Natural killer cell (primary cell): Measurements from ENCODE around the gene LHFPL2. TPM values are rescaled to one million over a fixed set of nuclear protein-coding genes. Genes with fewer than 3 reads are reported as not detected.

Experiments used
- ATAC-seq, 3 donors: fragments of 150-1000 bp in 2 of 3; fragments of 200-7000 bp in 1 of 3; cut with Tn5 transposase; 1 replicate in 1 of 3; 2 replicates in 2 of 3; pipeline ENCODE4 v1.10.0; 2021; ENCODE audit warnings: mild to moderate bottlenecking in 2 of 3, moderate library complexity in 2 of 3
- DNase-seq, 2 donors: peaks; one replicate each; pipeline versions ENCODE4 v3.0.0 to v3.0.0-alpha.2; 2013 to 2021; ENCODE audit warnings: mixed read lengths in 1 of 2
- H3K27ac ChIP-seq: one replicate; pipeline ENCODE4 v1.5.1; 2013; ENCODE audit warnings: mild to moderate bottlenecking, low read length
- H3K27me3 ChIP-seq: one replicate; pipeline ENCODE4 v1.6.1; 2013; ENCODE audit warnings: low read length; ENCODE audit not compliant: control insufficient read depth, insufficient read depth
- H3K36me3 ChIP-seq: one replicate; pipeline ENCODE4 v1.6.1; 2013; ENCODE audit warnings: low read length; ENCODE audit not compliant: control insufficient read depth, insufficient read depth
- H3K4me1 ChIP-seq: one replicate; pipeline ENCODE4 v1.6.1; 2013; ENCODE audit warnings: low read length; ENCODE audit not compliant: control insufficient read depth, insufficient read depth
- H3K4me3 ChIP-seq: one replicate; pipeline ENCODE4 v1.5.1; 2013; ENCODE audit warnings: low read length
- H3K9me3 ChIP-seq: one replicate; pipeline ENCODE4 v1.6.1; 2013; ENCODE audit warnings: low read length; ENCODE audit not compliant: control insufficient read depth, insufficient read depth
- H3K27ac Mint-ChIP-seq, 2 donors: one replicate each; pipeline ENCODE4 v1.8.0; 2022; ENCODE audit warnings: mild to moderate bottlenecking in 2 of 2, mixed read lengths in 2 of 2, moderate library complexity in 1 of 2
- H3K27me3 Mint-ChIP-seq, 2 donors: one replicate each; pipeline ENCODE4 v1.8.0; 2022; ENCODE audit warnings: low read depth in 2 of 2, mixed read lengths in 2 of 2
- H3K36me3 Mint-ChIP-seq: one replicate; pipeline ENCODE4 v1.8.0; 2022; ENCODE audit warnings: mixed read lengths
- H3K4me1 Mint-ChIP-seq, 2 donors: one replicate each; pipeline ENCODE4 v1.8.0; 2022; ENCODE audit warnings: mixed read lengths in 2 of 2
- H3K4me3 Mint-ChIP-seq: one replicate; pipeline ENCODE4 v1.8.0; 2022; ENCODE audit warnings: mild to moderate bottlenecking, moderate library complexity, mixed read lengths
- H3K9me3 Mint-ChIP-seq, 2 donors: one replicate each; pipeline ENCODE4 v1.8.0; 2022; ENCODE audit warnings: mixed read lengths in 2 of 2
- WGBS: methylation state at CpG from one replicate; pipeline ENCODE4 v1.1.7; 2013; ENCODE audit warnings: missing lambda C conversion rate; ENCODE audit not compliant: insufficient coverage; 5-methylcytosine and 5-hydroxymethylcytosine counted together
- intact Hi-C: fragments of 100-400 bp; cut with micrococcal nuclease; formaldehyde crosslinking; loops from one replicate; pipeline ENCODE4 v1.14.2; 2022
- total RNA-seq, 4 donors: library from RNA; stranded (reverse); fragments of 120-200 nt in 1 of 4; gene quantifications; one replicate each; pipeline versions ENCODE4 v1.2.3 to v1.2.4, GENCODE V29; 2013 to 2022
- TF ChIP-seq, protein P1 (sequence below): fragments of 200-600 bp; IDR thresholded peaks from one replicate; pipeline ENCODE4 v1.8.0; 2022; ENCODE audit warnings: antibody characterized with exemption

The LHFPL2 gene
- total RNA-seq, 3 donors from 2014 or later (not counting 1 experiment from before 2014, with no cell fraction given): 0.85 to 1.9 (median 1.00) TPM

DNA sequence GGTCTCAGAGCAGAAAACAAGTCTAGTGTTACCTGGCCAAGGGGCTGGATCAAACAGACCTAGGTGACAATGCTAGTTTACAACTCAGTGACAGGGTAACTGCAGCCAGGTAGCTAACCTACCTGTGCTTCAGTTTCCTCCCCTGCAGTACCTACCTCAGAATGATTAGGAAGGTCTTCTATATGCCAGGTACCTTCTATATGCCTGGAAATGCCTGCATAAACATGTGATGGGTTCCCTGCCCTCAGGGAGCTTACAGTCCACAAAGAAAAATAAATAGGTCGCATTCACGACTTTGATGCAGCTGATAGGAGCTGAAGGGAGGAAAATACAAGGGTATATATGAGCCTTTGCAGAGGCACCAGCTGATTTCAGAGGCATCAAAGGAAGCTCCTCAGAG is 16.1 kb downstream of the LHFPL2 start:
- Histone ChIP-seq H3K27me3 (no peaks in the 10 kb centered on the region), H3K4me1 (no peaks in the 10 kb centered on the region), H3K36me3 (no peaks in the 10 kb centered on the region), H3K27ac (no peak overlapping the region), H3K9me3 (no peaks in the 10 kb centered on the region), H3K4me3 (no peak overlapping the region)
- DNase-seq: no peak
- 98% methylated on average over 2 of the region's 2 CpGs for WGBS
- Mint-ChIP-seq H3K27ac (no peak overlapping the region), H3K36me3 (no peaks in the 10 kb centered on the region), H3K4me1 (peaks cover 0 to 4% of the 10 kb centered on the region in 2 donors), H3K4me3 (no peak overlapping the region), H3K9me3 (no peaks in the 10 kb centered on the region), H3K27me3 (peaks cover 4 to 11% of the 10 kb centered on the region in 2 donors)
- no peak for ATAC-seq
- TF ChIP-seq, protein P1, sequence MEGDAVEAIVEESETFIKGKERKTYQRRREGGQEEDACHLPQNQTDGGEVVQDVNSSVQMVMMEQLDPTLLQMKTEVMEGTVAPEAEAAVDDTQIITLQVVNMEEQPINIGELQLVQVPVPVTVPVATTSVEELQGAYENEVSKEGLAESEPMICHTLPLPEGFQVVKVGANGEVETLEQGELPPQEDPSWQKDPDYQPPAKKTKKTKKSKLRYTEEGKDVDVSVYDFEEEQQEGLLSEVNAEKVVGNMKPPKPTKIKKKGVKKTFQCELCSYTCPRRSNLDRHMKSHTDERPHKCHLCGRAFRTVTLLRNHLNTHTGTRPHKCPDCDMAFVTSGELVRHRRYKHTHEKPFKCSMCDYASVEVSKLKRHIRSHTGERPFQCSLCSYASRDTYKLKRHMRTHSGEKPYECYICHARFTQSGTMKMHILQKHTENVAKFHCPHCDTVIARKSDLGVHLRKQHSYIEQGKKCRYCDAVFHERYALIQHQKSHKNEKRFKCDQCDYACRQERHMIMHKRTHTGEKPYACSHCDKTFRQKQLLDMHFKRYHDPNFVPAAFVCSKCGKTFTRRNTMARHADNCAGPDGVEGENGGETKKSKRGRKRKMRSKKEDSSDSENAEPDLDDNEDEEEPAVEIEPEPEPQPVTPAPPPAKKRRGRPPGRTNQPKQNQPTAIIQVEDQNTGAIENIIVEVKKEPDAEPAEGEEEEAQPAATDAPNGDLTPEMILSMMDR: no peak
- intact Hi-C loops: no loop called here

- H3K36me3 Mint-ChIP-seq: no peaks in the 10 kb centered on the region
- H3K27me3 ChIP-seq: no peaks in the 10 kb centered on the region
- H3K9me3 Mint-ChIP-seq: no peaks in the 10 kb centered on the region
- peaks cover 0 to 4% of the 10 kb centered on the region in 2 donors for H3K4me1 Mint-ChIP-seq
- no peaks in the 10 kb centered on the region for H3K4me1 ChIP-seq
- DNase-seq (no peak), ATAC-seq (no peak)
- 98% methylated on average over 2 of the region's 2 CpGs for WGBS
- no peak overlapping the region for H3K4me3 Mint-ChIP-seq
- TF ChIP-seq, protein P1: no peak
- intact Hi-C loops: no loop called here
- H3K27ac ChIP-seq: no peak overlapping the region
- H3K4me3 ChIP-seq: no peak overlapping the region
- H3K9me3 ChIP-seq: no peaks in the 10 kb centered on the region
- H3K27me3 Mint-ChIP-seq: peaks cover 7 to 12% of the 10 kb centered on the region in 2 donors
- H3K36me3 ChIP-seq: no peaks in the 10 kb centered on the region
- no peak overlapping the region for H3K27ac Mint-ChIP-seq
Measured at GRCh38 chr5:78631931-78632330, 16.6 kb downstream of the LHFPL2 start.

- ATAC-seq: no peak
- no peak overlapping the region for H3K27ac ChIP-seq
- no peaks in the 10 kb centered on the region for H3K36me3 Mint-ChIP-seq
- no peaks in the 10 kb centered on the region for H3K4me1 ChIP-seq
- H3K27me3 ChIP-seq: no peaks in the 10 kb centered on the region
- H3K9me3 ChIP-seq: no peaks in the 10 kb centered on the region
- 90% methylated on average over 6 of the region's 6 CpGs for WGBS
- TF ChIP-seq, protein P1: no peak
- H3K4me1 Mint-ChIP-seq: peaks cover 0 to 4% of the 10 kb centered on the region in 2 donors
- intact Hi-C loops: no loop called here
- H3K4me3 Mint-ChIP-seq: no peak overlapping the region
- H3K27me3 Mint-ChIP-seq: peaks cover 7% of the 10 kb centered on the region in 2 donors
- no peak for DNase-seq
- H3K36me3 ChIP-seq: no peaks in the 10 kb centered on the region
- H3K9me3 Mint-ChIP-seq: no peaks in the 10 kb centered on the region
- H3K27ac Mint-ChIP-seq: no peak overlapping the region
- H3K4me3 ChIP-seq: no peak overlapping the region
Measured at GRCh38 chr5:78630047-78630446, 18.5 kb downstream of the LHFPL2 start.

- no peak overlapping the region for H3K4me3 Mint-ChIP-seq
- peaks cover 0 to 4% of the 10 kb centered on the region in 2 donors for H3K4me1 Mint-ChIP-seq
- H3K27ac Mint-ChIP-seq: no peak overlapping the region
- no peaks in the 10 kb centered on the region for H3K9me3 Mint-ChIP-seq
- ATAC-seq (no peak), DNase-seq (no peak)
- no peak overlapping the region for H3K4me3 ChIP-seq
- no peaks in the 10 kb centered on the region for H3K9me3 ChIP-seq
- H3K27me3 Mint-ChIP-seq: peaks cover 5 to 7% of the 10 kb centered on the region in 2 donors
- no peak overlapping the region for H3K27ac ChIP-seq
- H3K27me3 ChIP-seq: no peaks in the 10 kb centered on the region
- TF ChIP-seq, protein P1: no peak
- 90% methylated on average over 3 of the region's 3 CpGs for WGBS
- intact Hi-C loops: no loop called here
- no peaks in the 10 kb centered on the region for H3K36me3 Mint-ChIP-seq
- H3K4me1 ChIP-seq: no peaks in the 10 kb centered on the region
- H3K36me3 ChIP-seq: no peaks in the 10 kb centered on the region
Measured at GRCh38 chr5:78629624-78630023, 18.9 kb downstream of the LHFPL2 start.
